HepG2 (cell line): Measurements from ENCODE around the gene BUD23. TPM values are rescaled to one million over a fixed set of nuclear protein-coding genes. Genes with fewer than 3 reads are reported as not detected.

Experiments used
- AGO1 ChIP-seq: fragments of 200-400 bp; formaldehyde crosslinking; IDR thresholded peaks from 2 replicates; pipeline ENCODE4 v1.6.1; 2017; ENCODE audit warnings: mild to moderate bottlenecking, low read depth, low read length, moderate library complexity; ENCODE audit not compliant: poor library complexity, severe bottlenecking
- ATF2 ChIP-seq: sonication (generic); formaldehyde crosslinking; IDR thresholded peaks from 2 replicates; pipeline ENCODE4 v1.4.0; 2020; ENCODE audit warnings: missing genetic modification reagents
- GATA4 ChIP-seq: sonication (generic); IDR thresholded peaks from 2 replicates; pipeline ENCODE4 v1.6.1; 2016; ENCODE audit warnings: antibody characterized with exemption, low read depth, borderline replicate concordance
- HOXA3 ChIP-seq: sonication (generic); formaldehyde crosslinking; IDR thresholded peaks from 2 replicates; pipeline ENCODE4 v1.5.0; 2020; ENCODE audit warnings: missing genetic modification reagents
- NFYB ChIP-seq: sonication (generic); formaldehyde crosslinking; IDR thresholded peaks from 2 replicates; pipeline ENCODE4 v1.4.0; 2020; ENCODE audit warnings: missing genetic modification reagents
- PHF20 ChIP-seq: sonication (generic); formaldehyde crosslinking; IDR thresholded peaks from 2 replicates; pipeline ENCODE4 v1.5.0; 2020; ENCODE audit warnings: mild to moderate bottlenecking, missing genetic modification reagents
- TCF7 ChIP-seq: sonication (generic); IDR thresholded peaks from 2 replicates; pipeline ENCODE4 v1.6.1; 2016; ENCODE audit warnings: antibody characterized with exemption, low read depth
- ZNF207 ChIP-seq: fragments of 450-650 bp; IDR thresholded peaks from 2 replicates; pipeline ENCODE4 v1.6.1; 2016; ENCODE audit warnings: antibody characterized with exemption, borderline replicate concordance
- ZNF407 ChIP-seq: sonication (generic); formaldehyde crosslinking; IDR thresholded peaks from one replicate; pipeline ENCODE4 v1.5.1; 2020; ENCODE audit warnings: mild to moderate bottlenecking, missing genetic modification reagents; ENCODE audit errors: not compliant biosample characterization
- ZSCAN30 ChIP-seq: sonication (generic); formaldehyde crosslinking; IDR thresholded peaks from 2 replicates; pipeline ENCODE4 v1.5.0; 2020; ENCODE audit warnings: mild to moderate bottlenecking, missing genetic modification reagents
- polyA plus RNA-seq, 8 experiments: library from polyadenylated mRNA; depleted of rRNA in 3 of 8; stranded (reverse) in 7 of 8; unstranded in 1 of 8; fragments of >200 nt; fragmentation: Illumina TruSeq in 4 of 8; extraction: Trizol in 4 of 8; gene quantifications; 2 replicates each; pipeline versions ENCODE4 v1.2.1 to v1.2.3, GENCODE V29; 2011 to 2016; ENCODE audit warnings: low read depth in 4 of 8, missing spikeins in 1 of 8, mixed read lengths in 1 of 8; ENCODE audit not compliant: insufficient read depth in 1 of 8
- total RNA-seq, 5 experiments: library from RNA; depleted of rRNA; stranded (reverse); fragments of >200 nt; fragmentation: Illumina TruSeq; extraction: Trizol; gene quantifications; 2 replicates each; pipeline ENCODE4 v1.2.3, GENCODE V29; 2016; ENCODE audit warnings: low read depth in 1 of 5
- TF ChIP-seq, protein P1 (sequence below): sonication (generic); formaldehyde crosslinking; IDR thresholded peaks from 2 replicates; pipeline ENCODE4 v1.8.0; 2022; ENCODE audit warnings: mild to moderate bottlenecking, missing genetic modification reagents; ENCODE audit not compliant: insufficient replicate concordance
- TF ChIP-seq, protein P2 (sequence below): sonication (generic); formaldehyde crosslinking; IDR thresholded peaks from 2 replicates; pipeline ENCODE4 v1.5.0; 2020; ENCODE audit warnings: mild to moderate bottlenecking, missing genetic modification reagents, borderline replicate concordance

Gene BUD23
- total and polyA plus RNA-seq, 2 of the 13 experiments (the other 11 are each of a cell fraction or from before 2014, with no cell fraction given) = 47.5 to 54.5 TPM

GRCh38 chr7:73647725-73648592 lies 35.4 kb upstream of the BUD23 start (continued):
- peak; percentile 54; the same call in 1 of the 2 replicates for TF ChIP-seq ATF2
- no peak for TF ChIP-seq ZNF207
- TF ChIP-seq, protein P1, sequence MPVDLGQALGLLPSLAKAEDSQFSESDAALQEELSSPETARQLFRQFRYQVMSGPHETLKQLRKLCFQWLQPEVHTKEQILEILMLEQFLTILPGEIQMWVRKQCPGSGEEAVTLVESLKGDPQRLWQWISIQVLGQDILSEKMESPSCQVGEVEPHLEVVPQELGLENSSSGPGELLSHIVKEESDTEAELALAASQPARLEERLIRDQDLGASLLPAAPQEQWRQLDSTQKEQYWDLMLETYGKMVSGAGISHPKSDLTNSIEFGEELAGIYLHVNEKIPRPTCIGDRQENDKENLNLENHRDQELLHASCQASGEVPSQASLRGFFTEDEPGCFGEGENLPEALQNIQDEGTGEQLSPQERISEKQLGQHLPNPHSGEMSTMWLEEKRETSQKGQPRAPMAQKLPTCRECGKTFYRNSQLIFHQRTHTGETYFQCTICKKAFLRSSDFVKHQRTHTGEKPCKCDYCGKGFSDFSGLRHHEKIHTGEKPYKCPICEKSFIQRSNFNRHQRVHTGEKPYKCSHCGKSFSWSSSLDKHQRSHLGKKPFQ (CRISPR knock-in tag) = peak; percentile 78
- no peak for TF ChIP-seq AGO1
- TF ChIP-seq, protein P2, sequence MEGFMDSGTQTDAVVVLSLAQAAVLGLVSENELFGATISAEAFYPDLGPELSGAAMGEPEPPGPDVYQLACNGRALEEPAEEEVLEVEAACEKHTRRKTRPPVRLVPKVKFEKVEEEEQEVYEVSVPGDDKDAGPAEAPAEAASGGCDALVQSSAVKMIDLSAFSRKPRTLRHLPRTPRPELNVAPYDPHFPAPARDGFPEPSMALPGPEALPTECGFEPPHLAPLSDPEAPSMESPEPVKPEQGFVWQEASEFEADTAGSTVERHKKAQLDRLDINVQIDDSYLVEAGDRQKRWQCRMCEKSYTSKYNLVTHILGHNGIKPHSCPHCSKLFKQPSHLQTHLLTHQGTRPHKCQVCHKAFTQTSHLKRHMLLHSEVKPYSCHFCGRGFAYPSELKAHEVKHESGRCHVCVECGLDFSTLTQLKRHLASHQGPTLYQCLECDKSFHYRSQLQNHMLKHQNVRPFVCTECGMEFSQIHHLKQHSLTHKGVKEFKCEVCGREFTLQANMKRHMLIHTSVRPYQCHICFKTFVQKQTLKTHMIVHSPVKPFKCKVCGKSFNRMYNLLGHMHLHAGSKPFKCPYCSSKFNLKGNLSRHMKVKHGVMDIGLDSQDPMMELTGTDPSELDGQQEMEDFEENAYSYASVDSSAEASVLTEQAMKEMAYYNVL (CRISPR knock-in tag) = peak; percentile 90; the same call in 1 of the 2 replicates
- TF ChIP-seq GATA4 = no peak
- TF ChIP-seq ZSCAN30 (CRISPR knock-in tag) = no peak
- no peak for TF ChIP-seq ZNF407
- no peak for TF ChIP-seq PHF20
- peak; percentile 84 for TF ChIP-seq HOXA3 (CRISPR knock-in tag)
- no peak; the same call in 1 of the 2 replicates for TF ChIP-seq TCF7
- TF ChIP-seq NFYB = peak; percentile 69
